ENCODE data around the gene PLXDC2.

The PLXDC2 gene

DNA sequence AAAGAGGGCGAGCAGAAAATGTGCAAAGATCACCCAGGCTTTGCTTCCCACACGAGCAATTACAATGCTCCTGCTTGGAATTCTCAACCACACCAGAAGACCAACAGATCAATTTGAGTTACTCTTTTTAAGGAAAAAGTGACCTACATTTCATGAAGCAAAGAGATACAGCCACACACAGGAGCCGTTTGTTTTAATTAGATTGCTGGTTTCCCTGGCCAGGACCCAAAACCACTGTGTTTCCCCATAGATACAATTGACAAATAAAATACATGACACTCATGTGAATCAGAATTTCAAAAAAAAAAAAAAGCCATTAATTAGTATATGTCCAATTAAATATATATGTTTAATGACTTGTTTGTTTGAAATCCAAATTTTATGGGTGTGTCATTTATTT, 458.3 kb downstream of the PLXDC2 start:
- no peak for DNase-seq (ENCODE audit: low spot score)

- no peak for DNase-seq (ENCODE audit: low spot score)
These were observed 460.1 kb downstream of the PLXDC2 start for GRCh38 chr10:20276127-20276979.

GRCh38 chr10:20277820-20278219, 461.6 kb downstream of the PLXDC2 start:
- DNase-seq (ENCODE audit: low spot score): no peak

DNA sequence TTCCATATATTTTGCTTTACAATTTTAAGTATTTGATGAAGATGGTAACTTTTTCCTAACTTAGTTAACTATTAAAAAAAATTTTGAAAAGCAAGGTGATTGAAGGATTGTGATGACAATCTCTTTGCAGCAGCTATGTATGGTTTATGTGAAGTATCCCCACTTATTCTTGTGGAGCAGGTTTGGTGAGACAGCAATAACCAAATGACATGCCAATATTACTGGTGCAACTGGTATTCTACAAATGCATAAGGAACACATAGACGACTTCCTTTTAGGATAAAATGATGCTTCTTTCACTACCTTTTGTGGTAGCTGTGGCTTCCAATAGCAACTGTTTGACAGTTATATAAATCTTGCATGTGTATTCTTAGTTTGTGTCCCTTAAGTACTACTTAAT, 465.3 kb downstream of the PLXDC2 start:
- DNase-seq (ENCODE audit: low spot score): no peak

DNA sequence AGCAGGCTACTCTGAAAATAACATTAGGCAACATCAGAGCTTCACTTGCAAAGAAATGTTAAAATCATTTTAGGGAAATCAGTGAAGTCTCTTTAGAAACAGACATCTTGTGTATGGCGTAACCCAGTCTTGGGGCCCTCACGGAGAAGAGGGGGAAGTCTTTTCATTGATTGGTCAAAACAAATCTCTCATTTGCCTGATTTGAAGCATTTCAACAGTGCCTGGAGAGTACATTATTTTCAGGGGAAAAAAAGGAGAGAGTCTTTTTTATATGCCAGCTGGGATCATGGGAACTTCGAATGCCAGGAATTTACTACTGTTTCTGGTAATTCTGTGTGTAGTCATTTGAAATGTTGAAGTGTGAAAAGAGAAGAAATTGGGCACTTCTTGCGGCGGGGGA, 471.4 kb downstream of the PLXDC2 start:
- DNase-seq (ENCODE audit: low spot score): no peak

DNA sequence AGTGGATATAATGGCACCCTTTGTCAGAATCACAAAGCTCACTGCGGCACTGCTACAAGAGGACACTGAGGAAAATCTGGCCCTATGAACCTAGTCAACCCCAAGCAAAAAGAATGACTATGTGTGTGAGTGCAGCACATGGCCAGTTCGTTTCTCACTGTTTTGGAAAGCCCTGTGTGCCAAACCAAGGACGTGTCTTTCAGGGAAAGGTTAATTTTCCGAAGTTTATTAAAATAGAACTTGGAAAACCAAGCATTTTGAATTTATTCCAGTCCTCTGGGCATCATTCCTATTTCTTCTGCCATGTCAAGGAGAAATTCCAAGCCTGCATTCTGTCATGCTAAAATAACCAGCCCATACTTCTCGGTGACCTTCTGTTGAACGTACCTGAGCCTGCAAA, 471.8 kb downstream of the PLXDC2 start:
- DNase-seq (ENCODE audit: low spot score): no peak

GRCh38 chr10:20289070-20289828, 473.0 kb downstream of the PLXDC2 start:
- no peak for DNase-seq (ENCODE audit: low spot score)

- DNase-seq (ENCODE audit: low spot score): no peak
These were observed 482.2 kb downstream of the PLXDC2 start for GRCh38 chr10:20298417-20298816.

- DNase-seq (ENCODE audit: low spot score): no peak
These were observed 483.0 kb downstream of the PLXDC2 start for GRCh38 chr10:20299034-20299736.

- DNase-seq (ENCODE audit: low spot score): no peak
These were observed 484.5 kb downstream of the PLXDC2 start for GRCh38 chr10:20300735-20301134.

DNA sequence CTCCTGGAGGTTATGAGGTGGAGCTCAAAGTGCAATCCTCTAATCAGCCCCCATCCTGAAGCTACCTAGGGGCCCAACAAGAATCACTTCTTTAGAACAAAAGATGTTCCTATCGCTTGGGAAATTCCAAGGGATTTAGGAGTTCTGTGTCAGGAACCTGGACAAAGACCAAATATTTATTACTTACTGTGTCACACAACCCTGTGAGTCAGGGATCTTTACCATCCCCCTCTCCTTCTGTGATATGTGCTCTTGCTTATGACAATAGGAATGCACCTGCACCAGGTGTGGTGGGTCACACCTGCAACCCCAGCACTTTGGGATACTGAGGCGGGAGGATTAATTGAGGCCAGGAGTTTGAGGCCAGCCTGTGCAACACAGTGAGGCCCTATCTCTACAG, 485.8 kb downstream of the PLXDC2 start:
- no peak for DNase-seq (ENCODE audit: low spot score)

DNA sequence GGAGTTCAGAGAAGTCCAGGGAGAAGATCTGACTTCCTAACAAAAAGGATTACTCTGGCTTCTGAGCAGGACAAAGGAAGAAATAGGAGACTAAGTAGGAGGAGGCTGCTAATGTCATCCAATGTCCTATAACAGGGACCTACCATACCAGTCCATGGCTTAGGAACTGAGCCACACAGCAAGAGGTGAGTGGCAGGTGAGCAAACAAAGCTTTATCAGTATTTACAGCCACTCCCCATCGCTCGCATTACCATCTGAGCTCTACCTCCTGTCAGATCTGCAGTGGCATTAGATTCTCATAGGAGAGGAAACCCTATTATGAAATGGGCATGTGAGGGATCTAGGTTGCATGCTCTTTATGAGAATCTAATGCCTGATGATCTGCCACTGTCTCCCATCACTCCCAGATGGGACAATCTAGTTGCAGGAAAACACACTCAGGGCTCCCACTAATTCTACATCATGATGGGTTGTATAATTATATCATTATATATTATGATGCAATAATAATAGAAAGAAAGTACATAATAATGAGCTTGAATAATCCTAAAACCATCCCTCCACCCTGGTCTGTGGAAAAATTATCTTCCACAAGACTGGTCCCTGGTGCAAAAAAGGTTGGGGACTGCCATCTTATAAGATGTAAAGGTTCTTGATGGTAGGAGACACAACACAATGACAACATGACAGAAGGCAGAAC, 487.4 kb downstream of the PLXDC2 start:
- no peak for DNase-seq (ENCODE audit: low spot score)

GRCh38 chr10:20313665-20314064, 497.4 kb downstream of the PLXDC2 start:
- DNase-seq (ENCODE audit: low spot score): no peak

GRCh38 chr10:20314431-20314830, 498.2 kb downstream of the PLXDC2 start:
- no peak for DNase-seq (ENCODE audit: low spot score)

DNA sequence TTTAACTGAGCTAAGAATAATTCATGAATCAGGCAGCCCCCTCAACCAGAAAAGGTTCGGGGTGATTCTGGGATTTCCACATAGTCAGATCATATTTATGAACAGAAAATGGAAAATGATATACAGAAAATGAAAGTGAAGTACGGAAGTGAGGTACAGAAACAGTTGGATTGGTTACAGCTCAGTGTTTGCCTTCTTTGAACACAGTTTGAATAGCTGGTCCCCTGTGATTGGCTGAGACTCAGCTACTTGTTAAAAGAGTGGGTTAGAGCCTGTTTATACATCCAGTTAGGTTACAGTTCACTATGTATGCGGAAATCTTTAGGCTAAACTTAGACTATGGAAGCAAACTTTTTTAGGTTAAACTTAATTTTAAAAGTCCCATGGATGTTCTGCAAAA, 511.7 kb downstream of the PLXDC2 start:
- DNase-seq (ENCODE audit: low spot score): no peak

- DNase-seq (ENCODE audit: low spot score): no peak
These were observed 514.0 kb downstream of the PLXDC2 start for GRCh38 chr10:20330246-20330645.

DNA sequence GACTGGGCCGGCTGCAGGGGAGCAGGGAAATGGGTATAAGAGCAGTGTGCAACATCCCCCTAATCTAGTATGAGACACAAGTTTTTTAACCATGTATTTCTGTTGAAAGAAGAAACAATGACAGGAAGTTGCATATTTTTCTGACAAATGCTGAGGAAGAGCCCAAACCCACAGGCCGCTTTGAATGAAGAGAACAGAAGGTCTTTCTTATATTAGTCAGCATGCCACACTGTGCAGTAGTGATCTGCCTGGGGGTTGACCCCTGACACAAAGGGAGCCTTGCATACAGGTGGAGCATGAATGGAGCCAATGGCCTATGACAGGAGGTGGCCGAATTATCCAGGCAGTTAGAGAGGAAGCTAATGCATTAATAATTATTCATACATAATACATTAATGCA, 518.3 kb downstream of the PLXDC2 start:
- no peak for DNase-seq (ENCODE audit: low spot score)
